Uterus (tissue), 2 donors: ENCODE results near the gene COL15A1.

Source experiments
- CTCF ChIP-seq, 4 experiments: fragments of 200-600 bp in 2 of 4; fragments of 450-650 bp in 2 of 4; sonication (generic) in 2 of 4; IDR thresholded peaks; one replicate each; pipeline ENCODE4 v1.5.1; 2016 to 2019; ENCODE audit warnings: antibody characterized with exemption in 4 of 4, mild to moderate bottlenecking in 2 of 4, moderate library complexity in 1 of 4
- POLR2A ChIP-seq, 2 donors: fragments of 450-650 bp; IDR thresholded peaks; one replicate each; pipeline ENCODE4 v1.6.1; 2016; ENCODE audit warnings: antibody characterized with exemption in 2 of 2, mild to moderate bottlenecking in 1 of 2, moderate library complexity in 1 of 2

DNA sequence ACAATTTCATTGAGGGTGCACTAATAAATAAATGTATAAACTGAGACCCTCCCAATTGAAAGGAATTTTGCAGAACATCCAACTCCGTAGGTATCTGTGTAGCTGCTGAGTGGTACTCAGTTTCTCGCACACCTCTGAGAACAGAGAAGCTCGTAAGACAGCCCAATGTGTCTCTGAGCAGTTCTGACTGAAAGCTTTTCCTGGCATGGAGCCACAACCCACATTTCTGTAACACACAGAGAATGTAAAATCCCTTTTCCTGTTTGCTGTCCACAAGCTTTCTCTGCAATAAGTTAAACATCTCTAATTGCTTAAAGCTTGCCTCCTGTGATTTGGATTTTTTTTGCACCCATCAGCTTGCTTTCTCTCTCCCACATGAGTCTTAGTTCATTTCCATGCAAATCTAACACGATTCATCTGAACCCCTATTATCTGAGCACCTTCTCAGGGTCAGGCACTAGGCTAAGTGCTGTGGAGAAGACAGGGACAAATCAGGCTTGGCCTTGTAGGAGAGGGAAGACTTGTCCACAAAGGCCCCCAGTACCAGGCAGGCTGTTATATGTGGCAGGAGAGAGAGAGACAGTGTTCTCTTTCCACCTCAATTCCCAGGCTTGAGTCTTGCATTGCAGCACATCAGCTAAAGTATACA, 44.2 kb upstream of the COL15A1 start:
- TF ChIP-seq CTCF (IDR thresholded peaks at IDR 0.05) = no peak
- TF ChIP-seq POLR2A (IDR thresholded peaks at IDR 0.05) = no peak
